ENCODE results near the gene RAB28.

The RAB28 gene

DNA sequence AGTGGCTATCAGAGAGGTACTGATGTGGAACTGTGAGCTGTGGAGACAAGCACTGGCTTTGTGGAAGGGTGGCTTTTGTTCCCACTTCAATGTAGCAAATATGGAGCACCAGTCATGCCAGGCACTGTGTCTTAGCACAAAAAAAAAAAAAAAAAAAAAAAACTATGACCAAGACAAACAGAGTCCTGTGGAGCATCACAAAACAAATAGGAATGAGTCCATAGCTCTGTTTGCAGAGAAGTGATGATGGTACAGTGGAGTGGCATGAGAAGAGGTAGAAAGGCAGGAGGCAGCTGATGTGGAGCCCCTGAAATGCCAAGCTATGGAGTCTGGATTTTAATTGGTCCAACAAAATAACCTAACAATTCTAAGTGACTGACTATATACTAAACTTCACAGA lies 116.9 kb downstream of the RAB28 start:
- no peak for ATAC-seq

GRCh38 chr4:13365195-13365594 lies 118.9 kb downstream of the RAB28 start:
- TF ChIP-seq ZNF70 (CRISPR knock-in tag; IDR thresholded peaks at IDR 0.05) (no peak), CSDC2 (CRISPR knock-in tag; IDR thresholded peaks at IDR 0.05) (no peak), ZNF8 (CRISPR knock-in tag; IDR thresholded peaks at IDR 0.05) (no peak), TCF4 (CRISPR knock-in tag; IDR thresholded peaks at IDR 0.05; ENCODE audit: borderline replicate concordance) (no peak), RARB (CRISPR knock-in tag; IDR thresholded peaks at IDR 0.05) (no peak), SNAI2 (CRISPR knock-in tag; IDR thresholded peaks at IDR 0.05) (no peak)
- TF ChIP-seq, protein P1, sequence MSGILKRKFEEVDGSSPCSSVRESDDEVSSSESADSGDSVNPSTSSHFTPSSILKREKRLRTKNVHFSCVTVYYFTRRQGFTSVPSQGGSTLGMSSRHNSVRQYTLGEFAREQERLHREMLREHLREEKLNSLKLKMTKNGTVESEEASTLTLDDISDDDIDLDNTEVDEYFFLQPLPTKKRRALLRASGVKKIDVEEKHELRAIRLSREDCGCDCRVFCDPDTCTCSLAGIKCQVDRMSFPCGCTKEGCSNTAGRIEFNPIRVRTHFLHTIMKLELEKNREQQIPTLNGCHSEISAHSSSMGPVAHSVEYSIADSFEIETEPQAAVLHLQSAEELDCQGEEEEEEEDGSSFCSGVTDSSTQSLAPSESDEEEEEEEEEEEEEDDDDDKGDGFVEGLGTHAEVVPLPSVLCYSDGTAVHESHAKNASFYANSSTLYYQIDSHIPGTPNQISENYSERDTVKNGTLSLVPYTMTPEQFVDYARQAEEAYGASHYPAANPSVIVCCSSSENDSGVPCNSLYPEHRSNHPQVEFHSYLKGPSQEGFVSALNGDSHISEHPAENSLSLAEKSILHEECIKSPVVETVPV (CRISPR knock-in tag; IDR thresholded peaks at IDR 0.05) = no peak
- no peak for ATAC-seq

More for the DNA sequence above, 116.9 kb downstream of the RAB28 start:
- TF ChIP-seq SNAI2 (CRISPR knock-in tag; IDR thresholded peaks at IDR 0.05) (no peak), TOX (CRISPR knock-in tag; IDR thresholded peaks at IDR 0.05; ENCODE audit: borderline replicate concordance) (no peak), BACH2 (CRISPR knock-in tag; IDR thresholded peaks at IDR 0.05; ENCODE audit: borderline replicate concordance) (no peak), TCF4 (CRISPR knock-in tag; IDR thresholded peaks at IDR 0.05; ENCODE audit: borderline replicate concordance) (no peak), ESRRG (CRISPR knock-in tag; IDR thresholded peaks at IDR 0.05) (no peak)

- no peak for TF ChIP-seq ZNF565 (CRISPR knock-in tag; conservative IDR thresholded peaks at IDR 0.05; ENCODE audit: low read depth)
- no peak for TF ChIP-seq TCF4 (CRISPR knock-in tag; IDR thresholded peaks at IDR 0.05; ENCODE audit: borderline replicate concordance)
- TF ChIP-seq PPARA (CRISPR knock-in tag; IDR thresholded peaks at IDR 0.05; ENCODE audit: borderline replicate concordance) = no peak
- TF ChIP-seq, protein P2, sequence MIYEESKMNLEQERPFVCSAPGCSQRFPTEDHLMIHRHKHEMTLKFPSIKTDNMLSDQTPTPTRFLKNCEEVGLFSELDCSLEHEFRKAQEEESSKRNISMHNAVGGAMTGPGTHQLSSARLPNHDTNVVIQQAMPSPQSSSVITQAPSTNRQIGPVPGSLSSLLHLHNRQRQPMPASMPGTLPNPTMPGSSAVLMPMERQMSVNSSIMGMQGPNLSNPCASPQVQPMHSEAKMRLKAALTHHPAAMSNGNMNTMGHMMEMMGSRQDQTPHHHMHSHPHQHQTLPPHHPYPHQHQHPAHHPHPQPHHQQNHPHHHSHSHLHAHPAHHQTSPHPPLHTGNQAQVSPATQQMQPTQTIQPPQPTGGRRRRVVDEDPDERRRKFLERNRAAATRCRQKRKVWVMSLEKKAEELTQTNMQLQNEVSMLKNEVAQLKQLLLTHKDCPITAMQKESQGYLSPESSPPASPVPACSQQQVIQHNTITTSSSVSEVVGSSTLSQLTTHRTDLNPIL (CRISPR knock-in tag; IDR thresholded peaks at IDR 0.05; ENCODE audit: low read depth) = no peak
- TF ChIP-seq RARB (CRISPR knock-in tag; IDR thresholded peaks at IDR 0.05) = no peak
- no peak for TF ChIP-seq SNAI2 (CRISPR knock-in tag; IDR thresholded peaks at IDR 0.05)
- no peak for TF ChIP-seq GLIS3 (CRISPR knock-in tag; IDR thresholded peaks at IDR 0.05)
- TF ChIP-seq OSR1 (CRISPR knock-in tag; IDR thresholded peaks at IDR 0.05) = no peak
- no peak for TF ChIP-seq POU6F1 (CRISPR knock-in tag; IDR thresholded peaks at IDR 0.05; ENCODE audit: borderline replicate concordance, low read depth)
- TF ChIP-seq, protein P3, sequence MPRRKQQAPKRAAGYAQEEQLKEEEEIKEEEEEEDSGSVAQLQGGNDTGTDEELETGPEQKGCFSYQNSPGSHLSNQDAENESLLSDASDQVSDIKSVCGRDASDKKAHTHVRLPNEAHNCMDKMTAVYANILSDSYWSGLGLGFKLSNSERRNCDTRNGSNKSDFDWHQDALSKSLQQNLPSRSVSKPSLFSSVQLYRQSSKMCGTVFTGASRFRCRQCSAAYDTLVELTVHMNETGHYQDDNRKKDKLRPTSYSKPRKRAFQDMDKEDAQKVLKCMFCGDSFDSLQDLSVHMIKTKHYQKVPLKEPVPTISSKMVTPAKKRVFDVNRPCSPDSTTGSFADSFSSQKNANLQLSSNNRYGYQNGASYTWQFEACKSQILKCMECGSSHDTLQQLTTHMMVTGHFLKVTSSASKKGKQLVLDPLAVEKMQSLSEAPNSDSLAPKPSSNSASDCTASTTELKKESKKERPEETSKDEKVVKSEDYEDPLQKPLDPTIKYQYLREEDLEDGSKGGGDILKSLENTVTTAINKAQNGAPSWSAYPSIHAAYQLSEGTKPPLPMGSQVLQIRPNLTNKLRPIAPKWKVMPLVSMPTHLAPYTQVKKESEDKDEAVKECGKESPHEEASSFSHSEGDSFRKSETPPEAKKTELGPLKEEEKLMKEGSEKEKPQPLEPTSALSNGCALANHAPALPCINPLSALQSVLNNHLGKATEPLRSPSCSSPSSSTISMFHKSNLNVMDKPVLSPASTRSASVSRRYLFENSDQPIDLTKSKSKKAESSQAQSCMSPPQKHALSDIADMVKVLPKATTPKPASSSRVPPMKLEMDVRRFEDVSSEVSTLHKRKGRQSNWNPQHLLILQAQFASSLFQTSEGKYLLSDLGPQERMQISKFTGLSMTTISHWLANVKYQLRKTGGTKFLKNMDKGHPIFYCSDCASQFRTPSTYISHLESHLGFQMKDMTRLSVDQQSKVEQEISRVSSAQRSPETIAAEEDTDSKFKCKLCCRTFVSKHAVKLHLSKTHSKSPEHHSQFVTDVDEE (CRISPR knock-in tag; IDR thresholded peaks at IDR 0.05) = no peak
- no peak for TF ChIP-seq ISL1 (CRISPR knock-in tag; IDR thresholded peaks at IDR 0.05)
- TF ChIP-seq, protein P4, sequence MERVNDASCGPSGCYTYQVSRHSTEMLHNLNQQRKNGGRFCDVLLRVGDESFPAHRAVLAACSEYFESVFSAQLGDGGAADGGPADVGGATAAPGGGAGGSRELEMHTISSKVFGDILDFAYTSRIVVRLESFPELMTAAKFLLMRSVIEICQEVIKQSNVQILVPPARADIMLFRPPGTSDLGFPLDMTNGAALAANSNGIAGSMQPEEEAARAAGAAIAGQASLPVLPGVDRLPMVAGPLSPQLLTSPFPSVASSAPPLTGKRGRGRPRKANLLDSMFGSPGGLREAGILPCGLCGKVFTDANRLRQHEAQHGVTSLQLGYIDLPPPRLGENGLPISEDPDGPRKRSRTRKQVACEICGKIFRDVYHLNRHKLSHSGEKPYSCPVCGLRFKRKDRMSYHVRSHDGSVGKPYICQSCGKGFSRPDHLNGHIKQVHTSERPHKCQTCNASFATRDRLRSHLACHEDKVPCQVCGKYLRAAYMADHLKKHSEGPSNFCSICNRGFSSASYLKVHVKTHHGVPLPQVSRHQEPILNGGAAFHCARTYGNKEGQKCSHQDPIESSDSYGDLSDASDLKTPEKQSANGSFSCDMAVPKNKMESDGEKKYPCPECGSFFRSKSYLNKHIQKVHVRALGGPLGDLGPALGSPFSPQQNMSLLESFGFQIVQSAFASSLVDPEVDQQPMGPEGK (CRISPR knock-in tag; IDR thresholded peaks at IDR 0.05; ENCODE audit: borderline replicate concordance) = no peak
- TF ChIP-seq ZNF70 (CRISPR knock-in tag; IDR thresholded peaks at IDR 0.05) = no peak
- TF ChIP-seq ZC3H10 (CRISPR knock-in tag; IDR thresholded peaks at IDR 0.05) = no peak
- no peak for ATAC-seq
Measured at GRCh38 chr4:13364653-13365052, 119.5 kb downstream of the RAB28 start.

- TF ChIP-seq, protein P1 (CRISPR knock-in tag; IDR thresholded peaks at IDR 0.05) = no peak
- TF ChIP-seq TCF4 (CRISPR knock-in tag; IDR thresholded peaks at IDR 0.05; ENCODE audit: borderline replicate concordance) = no peak
- TF ChIP-seq ESRRG (CRISPR knock-in tag; IDR thresholded peaks at IDR 0.05) = no peak
- TF ChIP-seq ARNTL (CRISPR knock-in tag; IDR thresholded peaks at IDR 0.05; ENCODE audit: borderline replicate concordance, low read depth) = no peak
- TF ChIP-seq ZNF565 (CRISPR knock-in tag; conservative IDR thresholded peaks at IDR 0.05; ENCODE audit: low read depth) = no peak
- no peak for TF ChIP-seq CSDC2 (CRISPR knock-in tag; IDR thresholded peaks at IDR 0.05)
- no peak for TF ChIP-seq BACH2 (CRISPR knock-in tag; IDR thresholded peaks at IDR 0.05; ENCODE audit: borderline replicate concordance)
- TF ChIP-seq OSR1 (CRISPR knock-in tag; IDR thresholded peaks at IDR 0.05) = no peak
- no peak for TF ChIP-seq ZFP3 (CRISPR knock-in tag; IDR thresholded peaks at IDR 0.05)
- ATAC-seq = no peak
Measured at GRCh38 chr4:13364172-13364571, 120.0 kb downstream of the RAB28 start.
